ENCODE data around the gene IL1R2. TPM values are rescaled to one million over a fixed set of nuclear protein-coding genes. Genes with fewer than 3 reads are reported as not detected.

IL1R2 gene
- total RNA-seq, 4 donors from 2014 or later: 2.1 to 13.1 (median 5.8) TPM

DNA sequence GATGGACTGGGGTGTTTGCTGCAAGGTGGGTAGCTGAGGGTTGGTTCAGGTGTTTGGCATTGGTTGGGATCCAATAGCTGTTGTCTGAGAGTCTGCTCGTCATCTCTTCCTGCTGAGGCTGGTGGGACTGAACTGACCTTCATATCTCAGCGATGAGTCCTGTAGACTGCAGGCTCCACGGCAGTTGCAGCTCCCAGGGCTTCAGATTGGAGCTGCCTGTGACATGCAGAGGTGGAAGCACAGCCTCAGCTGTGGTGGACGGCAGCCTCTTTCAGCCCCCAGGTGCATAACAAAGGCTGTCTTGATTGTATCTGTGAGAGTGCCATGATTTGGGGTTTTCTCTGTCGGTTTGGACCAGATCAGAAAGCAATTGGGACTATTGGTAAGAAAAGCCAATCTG lies 3.9 kb upstream of the IL1R2 start:
- TF ChIP-seq, protein P1, sequence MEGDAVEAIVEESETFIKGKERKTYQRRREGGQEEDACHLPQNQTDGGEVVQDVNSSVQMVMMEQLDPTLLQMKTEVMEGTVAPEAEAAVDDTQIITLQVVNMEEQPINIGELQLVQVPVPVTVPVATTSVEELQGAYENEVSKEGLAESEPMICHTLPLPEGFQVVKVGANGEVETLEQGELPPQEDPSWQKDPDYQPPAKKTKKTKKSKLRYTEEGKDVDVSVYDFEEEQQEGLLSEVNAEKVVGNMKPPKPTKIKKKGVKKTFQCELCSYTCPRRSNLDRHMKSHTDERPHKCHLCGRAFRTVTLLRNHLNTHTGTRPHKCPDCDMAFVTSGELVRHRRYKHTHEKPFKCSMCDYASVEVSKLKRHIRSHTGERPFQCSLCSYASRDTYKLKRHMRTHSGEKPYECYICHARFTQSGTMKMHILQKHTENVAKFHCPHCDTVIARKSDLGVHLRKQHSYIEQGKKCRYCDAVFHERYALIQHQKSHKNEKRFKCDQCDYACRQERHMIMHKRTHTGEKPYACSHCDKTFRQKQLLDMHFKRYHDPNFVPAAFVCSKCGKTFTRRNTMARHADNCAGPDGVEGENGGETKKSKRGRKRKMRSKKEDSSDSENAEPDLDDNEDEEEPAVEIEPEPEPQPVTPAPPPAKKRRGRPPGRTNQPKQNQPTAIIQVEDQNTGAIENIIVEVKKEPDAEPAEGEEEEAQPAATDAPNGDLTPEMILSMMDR (IDR thresholded peaks at IDR 0.05 in 4 of 5, conservative IDR thresholded peaks at IDR 0.05 in 1 of 5): no peak
- TF ChIP-seq POLR2A (IDR thresholded peaks at IDR 0.05): no peak
- no peaks in the 10 kb centered on the region for H3K9me3 ChIP-seq
- no peaks in the 10 kb centered on the region for H3K36me3 ChIP-seq
- no peaks in the 10 kb centered on the region for H3K4me1 ChIP-seq
- DNase-seq: no peak
- H3K4me3 ChIP-seq: no peak overlapping the region
- in situ Hi-C loops (cut with MboI; ENCODE audit: low sequenced_read_pairs in 4 of 4) (loop anchor here in 2 of 4 donors (25.0 kb wide), 2 partner anchors 449 to 474 kb away; partner anchors contain the start of gene SLC9A4 (in 1 of the 2)), intact Hi-C loops (cut with DNase I; ENCODE audit: low total_unique reads) (no loop called here)
- H3K27ac ChIP-seq: no peak overlapping the region
- H3K27me3 ChIP-seq: no peaks in the 10 kb centered on the region
- no peak for ATAC-seq

DNA sequence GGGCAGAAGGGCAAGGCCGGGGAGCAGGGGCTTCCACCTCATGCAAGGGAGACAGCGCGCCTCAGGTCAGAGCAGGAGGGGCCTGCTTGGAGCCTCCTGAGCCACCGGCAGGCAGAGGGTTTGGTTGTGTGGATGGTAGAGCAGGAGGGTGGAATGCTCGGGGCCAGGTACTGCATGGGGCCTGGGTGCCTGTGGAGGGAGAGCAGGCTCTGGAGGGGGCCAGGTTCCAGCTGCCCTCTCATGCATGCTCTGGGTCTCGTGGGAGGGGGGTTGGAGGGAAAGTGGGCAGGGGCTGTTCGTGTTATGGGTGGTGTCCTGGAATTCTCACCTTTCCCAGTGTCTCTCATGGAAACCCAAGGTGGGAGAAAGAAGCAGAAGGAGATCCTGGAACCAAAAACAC lies 3.2 kb upstream of the IL1R2 start:
- no peak for ATAC-seq
- Histone ChIP-seq H3K36me3 (no peaks in the 10 kb centered on the region), H3K4me1 (no peaks in the 10 kb centered on the region), H3K27me3 (no peaks in the 10 kb centered on the region), H3K27ac (no peak overlapping the region), H3K9me3 (no peaks in the 10 kb centered on the region), H3K4me3 (no peak overlapping the region)
- DNase-seq: no peak
- intact Hi-C loops (cut with DNase I; ENCODE audit: low total_unique reads): no loop called here
- no peak for TF ChIP-seq POLR2A (IDR thresholded peaks at IDR 0.05)
- TF ChIP-seq, protein P1 (IDR thresholded peaks at IDR 0.05 in 4 of 5, conservative IDR thresholded peaks at IDR 0.05 in 1 of 5): no peak
- in situ Hi-C loops (cut with MboI; ENCODE audit: low sequenced_read_pairs in 4 of 4): loop anchor here in 2 of 4 donors (25.0 kb wide), 2 partner anchors 449 to 474 kb away; partner anchors contain the start of gene SLC9A4 (in 1 of the 2)

DNA sequence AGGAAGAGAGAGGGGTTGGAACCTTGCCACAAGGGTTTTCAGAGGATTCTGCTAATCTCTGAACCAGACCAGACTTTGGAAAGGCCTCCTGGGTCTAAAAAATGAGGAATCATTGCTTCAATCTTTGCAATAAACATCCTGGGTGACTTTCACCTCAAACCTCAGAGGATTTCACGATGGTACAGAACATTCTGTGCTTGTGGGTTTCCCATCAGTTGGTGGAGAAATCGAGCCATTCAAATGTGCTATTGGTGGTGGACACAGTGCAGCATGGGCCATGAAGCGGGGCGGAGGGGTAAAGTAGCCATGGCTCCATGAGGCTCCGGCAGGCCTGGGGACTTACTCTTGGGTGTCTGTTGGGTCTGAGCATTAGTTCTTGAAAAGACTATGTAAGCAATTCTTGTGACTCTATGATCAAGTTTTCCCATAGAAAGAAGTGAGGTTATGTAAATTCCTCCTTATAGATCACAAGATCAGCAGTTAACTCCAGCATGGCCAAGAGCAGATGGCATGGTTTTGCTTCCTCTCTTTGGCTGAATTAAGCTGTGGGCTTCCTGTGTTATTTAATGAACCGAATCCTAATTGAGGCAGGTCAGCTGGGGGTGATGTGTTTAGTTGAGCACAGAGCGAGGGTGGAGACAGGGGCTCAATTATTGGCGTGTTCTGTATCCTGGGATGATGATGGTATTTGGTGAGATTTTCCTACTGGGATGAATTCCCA lies 1.9 kb upstream of the IL1R2 start:
- Histone ChIP-seq H3K36me3 (no peaks in the 10 kb centered on the region), H3K9me3 (no peaks in the 10 kb centered on the region), H3K27ac (no peak overlapping the region), H3K4me3 (no peak overlapping the region), H3K4me1 (no peaks in the 10 kb centered on the region), H3K27me3 (peaks cover 0 to 4% (median 0%) of the 10 kb centered on the region in 3 donors)
- no peak for TF ChIP-seq POLR2A (IDR thresholded peaks at IDR 0.05)
- TF ChIP-seq, protein P1 (IDR thresholded peaks at IDR 0.05 in 4 of 5, conservative IDR thresholded peaks at IDR 0.05 in 1 of 5): no peak
- intact Hi-C loops (cut with DNase I; ENCODE audit: low total_unique reads) (no loop called here), in situ Hi-C loops (cut with MboI; ENCODE audit: low sequenced_read_pairs in 4 of 4) (loop anchor here in 2 of 4 donors (25.0 kb wide), 2 partner anchors 447 to 472 kb away; partner anchors contain the start of gene SLC9A4 (in 1 of the 2))
- ATAC-seq: no peak
- DNase-seq: no peak

DNA sequence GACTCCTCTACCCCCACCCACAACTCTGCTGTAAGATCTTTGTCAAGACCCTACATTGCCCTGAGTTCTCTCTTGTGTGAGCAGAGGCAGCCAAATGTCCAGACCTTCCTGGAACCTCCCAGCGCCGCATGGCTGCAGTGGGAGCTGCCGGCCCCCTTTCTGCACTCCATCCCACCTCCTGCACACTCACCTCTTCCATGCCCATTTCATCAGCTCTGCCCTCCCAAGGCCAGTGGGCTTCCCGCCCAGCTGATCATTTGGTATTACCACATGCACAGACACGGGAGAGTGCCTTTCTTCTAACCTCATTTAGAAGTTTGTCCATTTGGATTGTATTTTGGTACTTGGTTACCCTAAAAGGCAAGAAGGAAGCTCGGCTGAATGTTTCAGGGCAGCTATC lies 2.0 kb downstream of the IL1R2 start:
- intact Hi-C loops (cut with DNase I; ENCODE audit: low total_unique reads): no loop called here
- TF ChIP-seq POLR2A (IDR thresholded peaks at IDR 0.05): no peak
- TF ChIP-seq, protein P1 (IDR thresholded peaks at IDR 0.05 in 4 of 5, conservative IDR thresholded peaks at IDR 0.05 in 1 of 5): no peak
- DNase-seq: no peak

More for the DNA sequence above, 2.0 kb downstream of the IL1R2 start:
- Histone ChIP-seq H3K27me3 (peaks cover 0 to 4% (median 3%) of the 10 kb centered on the region in 3 donors), H3K27ac (no peak overlapping the region), H3K36me3 (no peaks in the 10 kb centered on the region), H3K9me3 (no peaks in the 10 kb centered on the region), H3K4me3 (no peak overlapping the region), H3K4me1 (no peaks in the 10 kb centered on the region)
- ATAC-seq: no peak
- in situ Hi-C loops (cut with MboI; ENCODE audit: low sequenced_read_pairs in 4 of 4): loop anchor here in 2 of 4 donors (25.0 kb wide), 2 partner anchors 444 to 469 kb away; partner anchors contain the start of gene SLC9A4 (in 1 of the 2)

All from gastrocnemius medialis (tissue), 4 donors.